KMS-11 (cell line): ENCODE measurements around the gene ACOXL.

ENCODE experiments used
- H2AFZ ChIP-seq: fragments of 200-600 bp; sonication (generic); 2 replicates; pipeline ENCODE4 v1.6.1; 2016; ENCODE audit warnings: antibody characterized with exemption, mixed run types, low read depth
- H3K27ac ChIP-seq: fragments of 200-600 bp; sonication (generic); 2 replicates; pipeline ENCODE4 v1.6.1; 2016; ENCODE audit warnings: mild to moderate bottlenecking, mixed run types
- H3K27me3 ChIP-seq: fragments of 200-600 bp; sonication (generic); 2 replicates; pipeline ENCODE4 v1.6.1; 2017; ENCODE audit warnings: mild to moderate bottlenecking, low read depth, mixed run types, moderate library complexity; ENCODE audit not compliant: insufficient read depth
- H3K36me3 ChIP-seq: fragments of 200-600 bp; sonication (generic); 2 replicates; pipeline ENCODE4 v1.6.1; 2017; ENCODE audit warnings: mild to moderate bottlenecking, mixed run types; ENCODE audit not compliant: insufficient read depth
- H3K4me1 ChIP-seq: fragments of 200-600 bp; sonication (generic); 2 replicates; pipeline ENCODE4 v1.6.1; 2016; ENCODE audit warnings: mild to moderate bottlenecking, low read depth, mixed run types; ENCODE audit not compliant: poor library complexity, severe bottlenecking
- H3K4me2 ChIP-seq: fragments of 200-600 bp; sonication (generic); 2 replicates; pipeline ENCODE4 v1.7.0; 2016; ENCODE audit warnings: mild to moderate bottlenecking, mixed run types
- H3K4me3 ChIP-seq: fragments of 200-600 bp; sonication (generic); IDR thresholded peaks from 2 replicates; pipeline ENCODE4 v1.6.1; 2017; ENCODE audit warnings: low read depth, low read length, mixed read lengths; ENCODE audit not compliant: insufficient read depth
- H3K79me2 ChIP-seq: fragments of 200-600 bp; sonication (generic); 2 replicates; pipeline ENCODE4 v1.6.1; 2016; ENCODE audit warnings: low read depth, mixed run types; ENCODE audit not compliant: insufficient read depth
- H3K9ac ChIP-seq: fragments of 200-600 bp; sonication (generic); 2 replicates; pipeline ENCODE4 v1.6.1; 2016; ENCODE audit warnings: mild to moderate bottlenecking, mixed run types
- H4K20me1 ChIP-seq: fragments of 200-600 bp; sonication (generic); 2 replicates; pipeline ENCODE4 v1.6.1; 2016; ENCODE audit warnings: mild to moderate bottlenecking, mixed run types; ENCODE audit not compliant: insufficient read depth
- CTCF ChIP-seq: fragments of 200-600 bp; sonication (generic); conservative IDR thresholded peaks from 2 replicates; pipeline ENCODE4 v1.6.1; 2017; ENCODE audit warnings: low read depth, mild to moderate bottlenecking, antibody characterized with exemption, low read length, moderate library complexity, mixed read lengths

Gene ACOXL

GRCh38 chr2:111117598-111118480 is 385.5 kb downstream of the ACOXL start:
- no peak overlapping the region for H2AFZ ChIP-seq
- peaks cover 12% of the 10 kb centered on the region; the same call in 1 of the 2 replicates for H3K79me2 ChIP-seq
- H3K4me3 ChIP-seq: no peak overlapping the region
- no peak overlapping the region for H3K27ac ChIP-seq
- H3K4me1 ChIP-seq: peaks cover 11% of the 10 kb centered on the region
- no peaks in the 10 kb centered on the region for H3K36me3 ChIP-seq
- H3K4me2 ChIP-seq: no peak overlapping the region
- H3K27me3 ChIP-seq: no peaks in the 10 kb centered on the region
- TF ChIP-seq CTCF: no peak
- no peaks in the 10 kb centered on the region for H4K20me1 ChIP-seq
- H3K9ac ChIP-seq: no peak overlapping the region

DNA sequence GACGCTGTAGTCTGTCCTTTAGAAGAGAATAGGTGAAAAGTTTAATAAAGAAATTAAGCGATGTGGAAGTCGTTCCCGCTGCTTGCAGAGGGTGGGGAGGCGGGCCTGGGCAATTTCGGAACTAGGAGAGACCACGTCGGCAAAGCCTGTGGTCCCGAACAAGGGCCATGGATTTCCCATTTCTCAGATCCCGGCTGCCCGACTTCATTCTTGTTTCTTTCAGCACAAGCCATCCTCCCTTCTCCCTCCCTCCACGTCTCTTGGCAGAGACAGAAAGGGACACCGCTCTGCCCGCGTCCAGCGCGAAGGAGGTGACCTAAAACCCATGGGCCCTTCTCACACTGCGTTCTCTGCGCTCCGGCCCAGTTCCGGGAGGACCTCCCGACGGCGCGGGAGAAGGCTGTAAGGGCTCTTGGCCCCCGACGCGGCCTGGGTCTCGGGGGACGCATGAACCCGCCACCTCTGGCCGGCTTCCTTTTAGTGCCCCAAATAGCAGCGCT is 386.2 kb downstream of the ACOXL start:
- Histone ChIP-seq H3K27ac (no peak overlapping the region), H2AFZ (no peak overlapping the region), H3K4me1 (peaks cover 11% of the 10 kb centered on the region), H3K79me2 (peaks cover 15% of the 10 kb centered on the region; the same call in 1 of the 2 replicates), H3K4me2 (no peak overlapping the region), H3K4me3 (no peak overlapping the region), H3K36me3 (no peaks in the 10 kb centered on the region), H3K27me3 (no peaks in the 10 kb centered on the region), H3K9ac (no peak overlapping the region), H4K20me1 (no peaks in the 10 kb centered on the region)
- TF ChIP-seq CTCF: no peak

DNA sequence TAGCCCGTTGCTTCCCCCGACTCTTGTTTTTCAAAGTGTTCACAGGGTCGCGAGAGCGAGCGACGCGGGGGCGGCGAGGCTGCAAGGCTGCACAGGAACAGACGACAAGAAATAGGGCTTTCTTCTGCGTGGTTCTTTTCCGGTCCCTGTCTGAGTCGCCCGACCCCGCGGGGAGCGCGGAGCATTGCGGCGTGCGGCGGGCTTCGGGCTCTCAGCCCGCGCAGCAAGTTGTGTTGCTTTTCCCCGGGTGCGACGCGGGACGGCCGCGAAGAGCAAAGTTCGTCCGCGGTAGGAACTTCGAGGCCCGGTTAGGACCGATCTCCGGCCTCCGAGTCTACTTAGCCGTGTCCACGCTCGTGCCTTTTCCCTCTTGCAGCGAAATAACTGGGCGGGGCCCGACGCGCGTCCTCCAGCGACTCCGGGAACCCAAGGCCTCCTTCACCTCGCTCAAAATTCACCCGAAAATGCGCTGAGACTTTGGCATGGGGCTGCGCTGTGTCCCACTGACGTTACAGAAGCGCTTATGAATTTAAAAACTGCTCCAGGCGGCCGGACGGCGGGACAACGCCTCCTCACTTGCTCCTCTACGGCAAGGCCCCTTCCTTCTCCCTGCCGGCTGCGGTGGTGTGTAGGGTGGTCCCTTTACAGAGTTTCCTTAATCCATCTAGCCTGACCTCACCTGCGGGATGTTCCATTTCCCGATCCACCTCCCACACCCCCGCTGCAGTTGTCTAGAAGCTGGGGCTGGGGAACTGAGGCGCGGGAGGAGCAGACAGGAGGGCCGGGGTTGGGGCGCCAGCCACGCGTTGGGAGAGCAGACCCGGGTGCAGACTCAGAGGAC is 386.8 kb downstream of the ACOXL start:
- H3K4me2 ChIP-seq: peak overlapping the region; percentile 33; the same call in 1 of the 2 replicates

More for the DNA sequence above, 386.8 kb downstream of the ACOXL start:
- Histone ChIP-seq H3K79me2 (peaks cover 22% of the 10 kb centered on the region; the same call in 1 of the 2 replicates), H3K4me3 (no peak overlapping the region), H4K20me1 (no peaks in the 10 kb centered on the region), H3K27ac (no peak overlapping the region), H3K9ac (peak overlapping the region; percentile 50; the same call in 1 of the 2 replicates), H3K36me3 (no peaks in the 10 kb centered on the region), H3K27me3 (no peaks in the 10 kb centered on the region), H3K4me1 (peaks cover 11% of the 10 kb centered on the region), H2AFZ (no peak overlapping the region)
- no peak for TF ChIP-seq CTCF
